HG03095 (cell line): ENCODE measurements around the gene AGAP1.

Experiments
- ATAC-seq: cut with Tn5 transposase; IDR thresholded peaks from one replicate; pipeline ENCODE4 v1.9.1; 2021; ENCODE audit warnings: moderate library complexity; ENCODE audit not compliant: unreplicated experiment

Gene AGAP1

DNA sequence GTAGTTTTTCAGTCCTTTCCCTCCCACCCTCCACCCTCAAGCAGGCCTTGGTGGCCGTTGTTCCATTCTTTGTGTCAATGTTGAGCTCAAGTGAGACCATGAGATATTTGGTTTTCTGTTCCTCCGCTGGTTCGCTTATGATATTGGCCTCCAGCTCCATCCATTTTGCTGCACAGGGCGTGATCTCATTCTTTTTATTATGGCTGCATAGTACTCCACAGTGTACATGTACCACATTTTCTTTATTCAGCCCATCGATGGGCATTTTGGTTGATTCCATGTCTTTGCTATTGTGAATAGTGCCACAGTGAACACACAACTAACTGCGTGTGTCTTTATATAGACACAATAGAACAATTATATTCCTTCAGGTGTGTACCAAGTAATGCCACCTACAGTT is 14.1 kb downstream of the AGAP1 start:
- no peak for ATAC-seq

DNA sequence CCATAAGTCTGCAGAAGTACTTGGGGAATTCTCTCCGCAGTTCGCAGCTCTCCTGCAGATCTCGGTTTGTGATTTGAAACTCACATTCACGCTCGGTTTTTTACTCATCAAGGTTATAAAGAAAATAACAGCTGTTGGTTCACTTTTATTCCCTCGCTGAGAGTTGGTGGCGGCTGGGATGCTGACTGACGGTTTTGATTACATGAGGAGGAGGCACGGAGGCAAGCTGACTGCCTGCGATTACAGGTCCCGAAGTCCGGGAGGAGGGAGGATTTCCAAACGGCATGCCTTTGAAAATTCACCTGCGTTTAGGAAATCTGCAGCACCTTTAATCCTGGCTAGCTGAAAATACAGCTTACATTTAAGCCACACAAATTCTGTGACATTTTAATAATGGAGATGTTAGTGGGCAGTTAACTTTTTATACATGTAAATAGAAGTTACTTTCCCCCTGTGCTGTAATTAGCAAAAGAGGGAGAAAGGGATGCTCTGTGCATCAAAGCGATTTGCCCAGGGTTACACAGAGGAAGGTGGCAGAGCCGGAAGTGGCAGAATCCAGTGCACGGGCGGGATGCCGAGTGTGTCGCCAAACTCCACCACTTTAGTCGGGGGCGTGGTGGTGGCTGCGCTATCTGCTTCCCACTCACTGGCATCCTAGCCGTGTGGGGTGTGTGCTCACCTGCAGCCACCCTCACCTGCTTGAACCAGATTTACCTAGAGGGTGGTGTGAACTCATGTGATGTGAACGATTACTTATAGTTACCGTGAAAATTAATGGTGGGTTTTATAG is 14.7 kb downstream of the AGAP1 start:
- no peak for ATAC-seq

DNA sequence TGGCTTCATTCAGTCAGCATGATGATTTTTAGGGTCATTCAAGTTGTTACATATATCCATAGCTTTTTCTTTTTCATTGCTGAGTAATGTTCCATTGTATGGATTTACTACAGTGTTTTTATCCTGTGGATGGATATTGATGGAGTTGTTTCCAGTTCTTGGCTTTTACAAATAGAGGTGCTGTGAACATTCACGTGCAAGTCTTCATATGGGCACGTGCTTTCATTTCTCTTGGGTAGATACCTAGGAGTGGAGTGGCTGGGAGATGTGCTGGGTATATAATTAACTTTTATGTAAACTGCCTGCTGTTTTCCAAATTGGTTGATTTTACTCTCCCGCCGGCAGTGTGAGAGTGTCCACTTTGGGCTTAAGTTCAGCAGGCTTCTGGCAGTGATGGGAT is 16.5 kb downstream of the AGAP1 start:
- ATAC-seq, result no peak

DNA sequence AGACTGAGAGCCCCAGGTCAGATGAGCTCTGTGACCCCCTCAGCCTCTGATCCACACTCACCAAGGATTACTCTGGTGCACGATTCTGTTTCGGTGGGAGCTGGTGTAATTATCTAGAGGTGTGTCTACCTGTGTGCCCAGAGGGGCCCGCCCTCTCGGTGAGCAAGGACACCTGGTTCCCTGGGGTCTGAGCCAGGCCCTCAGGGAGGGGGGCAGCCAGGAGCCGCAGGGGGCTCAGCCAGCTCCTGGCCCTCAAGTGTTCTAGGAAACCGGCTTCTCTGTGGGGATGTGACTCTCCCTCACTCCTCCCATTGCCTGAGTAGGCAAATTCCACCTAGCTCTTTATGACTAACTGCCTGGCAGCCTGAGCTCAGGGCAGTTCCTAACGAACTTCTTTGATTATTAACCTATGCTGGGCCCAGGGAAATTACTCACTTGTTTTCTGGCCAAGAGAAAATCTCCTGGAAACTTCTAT is 17.4 kb downstream of the AGAP1 start:
- ATAC-seq, result no peak

DNA sequence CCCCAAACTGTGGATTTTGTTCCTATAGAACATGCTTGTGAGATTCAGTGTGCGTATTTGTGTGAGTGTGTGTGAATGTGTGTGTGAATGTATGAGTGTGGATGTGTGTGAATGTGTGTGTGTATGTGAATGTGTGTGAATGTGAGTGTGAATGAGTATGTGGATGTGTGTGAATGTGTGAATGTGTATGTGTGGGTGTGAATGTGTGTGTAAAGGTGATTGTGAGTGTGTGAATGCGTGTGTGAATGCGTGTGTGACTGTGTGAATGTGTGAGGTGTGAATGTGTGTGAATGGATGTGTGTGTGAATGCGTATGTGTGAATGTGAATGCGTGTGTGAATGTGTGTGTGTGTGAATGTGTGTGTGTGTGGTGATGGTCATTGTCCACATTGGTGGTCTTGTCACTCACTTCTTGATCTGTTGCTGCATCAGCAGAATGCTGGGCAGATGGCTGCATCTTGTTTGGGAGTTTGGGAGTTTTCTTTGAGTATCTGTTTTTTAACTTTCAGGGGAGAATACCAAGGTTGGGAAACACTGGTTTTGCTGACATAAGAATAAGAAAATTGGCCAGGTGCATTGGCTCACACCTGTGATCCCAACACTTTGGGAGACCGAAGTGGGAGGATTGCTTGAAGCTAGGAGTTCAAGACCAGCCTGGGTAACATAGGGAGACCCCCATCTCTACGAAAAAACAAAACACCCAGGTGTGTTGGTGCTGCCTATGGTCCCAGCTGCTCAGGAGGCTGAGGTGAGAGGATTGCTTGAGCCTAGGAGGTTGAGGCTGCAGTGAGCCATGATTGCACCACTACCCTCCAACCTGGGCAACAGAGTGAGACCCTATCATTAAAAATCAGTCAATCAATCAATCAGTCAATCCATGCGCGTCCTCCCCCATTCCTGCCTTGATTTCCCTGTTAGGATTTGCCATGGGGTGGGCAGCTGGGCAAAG is 18.2 kb downstream of the AGAP1 start:
- ATAC-seq, result no peak

DNA sequence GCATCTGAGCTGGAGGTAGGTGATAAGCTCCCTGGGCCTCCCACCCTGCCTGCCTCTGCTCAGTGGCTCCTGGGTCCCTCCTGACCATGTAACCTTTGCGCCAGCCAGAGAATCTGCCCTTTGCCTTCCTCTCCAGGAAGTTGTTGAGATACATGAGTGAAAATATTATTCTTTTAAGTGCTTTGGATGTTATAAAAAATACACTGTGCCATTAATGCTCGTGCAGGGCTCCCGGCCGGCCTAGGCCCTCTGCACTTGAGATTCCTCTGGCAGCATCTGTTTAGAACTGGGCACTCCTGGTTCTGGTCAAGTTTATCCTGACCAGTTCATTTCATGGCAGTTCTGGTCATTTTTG is 18.8 kb downstream of the AGAP1 start:
- no peak for ATAC-seq

DNA sequence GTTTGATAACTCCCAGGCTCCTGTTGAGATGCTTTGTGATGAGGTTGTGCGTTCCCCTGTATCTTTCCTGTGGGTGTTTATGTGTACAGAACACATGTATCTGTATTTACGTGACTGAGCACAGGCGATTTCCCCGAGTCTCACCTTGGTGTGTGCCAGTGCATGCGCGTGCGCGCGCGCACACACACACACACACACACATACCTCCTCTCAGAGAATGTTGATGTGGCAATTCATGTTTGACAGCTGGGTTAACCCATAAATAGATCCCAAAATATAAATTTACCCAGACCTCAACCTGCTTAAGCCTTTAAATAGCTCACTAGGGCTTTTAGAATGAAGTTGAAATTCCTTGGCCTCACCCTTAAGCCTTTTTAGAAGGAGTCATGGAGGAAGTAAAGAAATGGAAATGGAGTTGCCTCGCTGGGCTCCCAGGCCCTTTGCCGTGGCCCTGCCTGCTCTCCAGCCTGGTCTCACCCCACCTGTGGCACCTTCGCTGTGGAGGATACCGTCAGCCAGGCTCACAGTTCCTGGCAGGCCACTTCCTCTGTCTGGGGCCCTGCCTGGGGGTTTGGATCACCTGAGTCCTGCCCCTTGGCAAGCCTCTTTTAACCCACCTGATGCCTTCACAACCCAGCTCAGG is 20.3 kb downstream of the AGAP1 start:
- no peak for ATAC-seq

DNA sequence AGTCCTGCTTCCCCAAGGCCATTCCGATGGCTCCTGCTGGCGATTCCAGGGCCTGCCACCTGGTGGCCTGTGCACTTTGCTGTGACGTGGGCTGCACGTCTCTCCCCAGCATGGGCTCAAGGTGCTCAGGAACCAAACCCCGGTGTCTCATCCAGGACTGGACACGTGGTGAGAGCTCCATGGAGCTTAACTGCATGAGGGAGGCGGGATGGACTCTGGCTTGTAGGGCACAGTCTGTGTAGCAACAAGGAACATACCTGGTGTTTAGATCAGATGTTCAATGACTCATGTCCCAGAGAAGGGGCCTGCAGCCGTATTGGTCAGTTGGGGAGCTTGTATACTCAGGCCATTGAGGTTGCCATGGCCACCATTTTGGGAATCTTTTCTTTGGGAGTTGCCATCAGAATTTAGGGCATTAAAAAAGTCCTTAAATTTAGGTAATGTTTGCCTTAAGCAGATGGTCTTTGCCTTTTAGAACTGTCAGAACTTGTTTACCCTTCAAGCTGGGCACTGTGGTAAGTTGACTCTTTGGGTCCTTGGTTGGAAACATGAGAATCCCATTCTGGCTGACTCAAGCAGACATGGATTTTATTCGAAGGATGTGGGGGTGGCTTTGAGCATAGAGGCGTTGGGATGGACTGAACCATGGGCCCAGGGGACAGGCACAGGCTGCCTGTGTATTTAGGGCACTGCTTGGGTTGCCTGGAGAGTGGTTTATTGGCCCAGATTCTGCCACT is 21.0 kb downstream of the AGAP1 start:
- no peak for ATAC-seq

DNA sequence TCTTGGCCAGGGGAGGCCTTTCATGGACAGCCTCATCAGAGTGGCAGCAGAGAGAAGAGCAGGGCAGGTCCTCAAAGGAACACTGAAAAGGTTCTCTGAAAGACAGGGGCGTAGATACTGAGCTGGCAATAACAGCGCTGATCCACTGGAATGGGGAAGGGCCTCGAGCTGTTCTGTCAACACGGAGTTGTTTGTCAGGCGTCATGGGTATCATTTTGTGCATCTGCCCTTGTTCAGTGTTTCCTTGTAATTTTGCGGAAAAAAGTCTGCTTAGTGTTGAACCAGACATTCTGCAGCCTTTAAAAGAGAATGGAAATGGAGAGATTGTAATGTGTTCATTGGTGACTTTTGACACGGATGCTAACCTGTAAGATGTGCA is 21.5 kb downstream of the AGAP1 start:
- no peak for ATAC-seq

DNA sequence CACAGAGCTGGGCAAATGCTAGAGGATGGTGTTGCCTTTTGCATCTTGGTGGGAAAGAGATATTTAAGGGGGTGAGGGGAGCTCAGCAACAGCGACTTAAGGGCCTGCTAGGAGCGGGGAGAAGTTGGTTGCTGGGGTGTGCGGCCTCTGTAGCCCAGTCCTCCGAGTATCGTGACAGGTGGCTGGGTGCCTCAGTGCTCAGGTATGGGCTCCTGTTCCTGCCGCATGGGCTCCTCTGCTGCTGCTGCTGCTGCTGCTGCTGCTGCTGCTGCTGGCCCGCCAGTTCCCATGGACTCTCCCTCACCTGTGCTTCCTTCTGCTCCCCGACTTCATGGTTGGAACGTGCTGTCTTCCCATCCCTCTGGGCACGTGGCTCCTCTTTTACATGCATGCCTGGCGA is 22.0 kb downstream of the AGAP1 start:
- ATAC-seq, result no peak

DNA sequence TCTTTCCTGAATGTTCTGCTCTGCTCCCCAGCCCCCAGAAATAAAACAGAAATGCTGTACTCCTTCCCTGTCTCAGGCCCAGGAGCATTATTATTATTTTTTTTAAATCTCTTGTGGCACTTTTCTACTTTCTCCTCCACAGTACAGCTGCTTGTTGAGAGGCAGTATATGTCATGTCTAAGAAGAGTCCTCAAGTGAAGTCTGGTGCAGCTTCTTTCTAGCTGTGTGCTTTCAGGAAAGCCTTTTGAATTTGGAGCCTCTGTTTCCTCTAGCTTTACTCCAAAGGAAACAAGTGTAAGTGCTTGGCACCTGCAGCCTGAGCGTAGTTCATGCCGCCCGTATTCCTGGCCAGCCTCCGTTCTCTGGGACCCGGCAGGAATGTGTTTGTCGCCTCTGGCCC is 22.4 kb downstream of the AGAP1 start:
- ATAC-seq, result no peak

DNA sequence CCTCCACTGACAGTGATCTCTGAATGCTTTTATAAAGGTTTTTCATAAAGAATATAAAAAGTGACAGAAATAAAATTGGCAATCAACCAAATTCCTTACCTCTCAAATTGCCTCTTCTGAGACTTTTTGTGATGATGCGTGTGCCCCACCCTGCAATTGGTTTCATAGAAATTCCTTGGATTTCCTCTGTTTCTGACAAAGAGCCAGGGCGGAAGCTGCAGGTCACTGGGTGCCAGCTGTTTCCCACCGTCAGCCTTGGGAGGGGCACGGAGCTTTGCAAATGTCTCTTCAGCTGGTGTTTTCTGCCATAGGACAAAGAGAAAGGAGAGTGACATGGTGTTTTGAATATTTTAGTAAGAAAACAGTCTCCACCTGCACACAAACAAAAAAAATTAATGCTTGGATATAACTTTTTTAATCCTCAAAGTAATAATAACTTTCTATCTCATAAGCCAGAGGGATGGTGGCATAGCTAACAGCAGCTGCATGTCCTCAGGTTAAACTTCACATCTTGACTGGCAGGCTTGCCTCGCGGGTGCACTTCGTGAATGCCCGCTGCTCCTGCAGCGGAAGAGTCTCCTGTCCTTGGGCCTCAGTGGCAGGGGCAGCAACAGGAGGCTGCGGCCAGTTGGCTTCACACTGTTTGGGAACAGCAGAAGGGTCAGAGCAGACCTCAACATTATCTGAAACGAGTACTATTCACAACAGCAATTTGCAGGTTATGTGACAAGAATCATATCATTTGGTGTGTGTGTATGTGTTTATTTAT is 24.7 kb downstream of the AGAP1 start:
- no peak for ATAC-seq

DNA sequence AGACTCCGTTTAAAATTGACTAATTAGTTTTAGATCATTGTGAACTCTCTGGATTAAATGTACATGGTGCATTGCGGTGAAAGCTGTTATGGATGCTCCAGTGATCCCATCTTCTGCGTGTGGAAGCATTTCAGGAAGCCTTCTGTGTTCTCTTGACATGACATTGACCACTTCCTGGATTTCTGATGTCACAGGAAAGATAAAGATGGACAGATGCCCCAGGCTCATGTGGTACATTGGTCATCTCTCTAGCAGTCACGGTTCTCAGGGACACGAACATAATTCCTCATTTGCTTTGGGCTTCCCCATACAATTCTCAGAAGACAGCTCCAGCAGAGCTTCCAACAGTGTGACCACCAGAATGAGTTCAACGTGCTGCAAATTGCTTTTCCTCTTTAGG is 26.9 kb downstream of the AGAP1 start:
- no peak for ATAC-seq

DNA sequence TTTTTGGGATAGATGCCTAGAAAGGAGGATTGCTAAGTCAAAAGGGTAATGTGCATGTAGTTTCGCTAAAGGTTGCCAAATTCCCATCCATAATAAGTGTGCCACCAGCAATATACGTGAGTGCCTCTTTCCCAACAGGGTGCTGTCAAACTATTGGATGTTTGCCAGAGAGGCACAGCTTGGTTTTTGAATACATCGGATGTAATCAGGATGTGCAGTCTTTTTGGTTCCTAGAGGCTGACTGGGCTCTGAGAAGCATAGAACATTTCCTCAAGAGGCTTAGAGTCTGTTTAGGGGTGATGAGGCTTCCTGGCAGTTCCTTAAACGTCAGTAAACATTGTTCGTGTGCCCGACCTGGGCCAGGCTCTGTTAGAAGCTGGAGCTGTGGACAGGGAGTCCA is 28.0 kb downstream of the AGAP1 start:
- no peak for ATAC-seq

DNA sequence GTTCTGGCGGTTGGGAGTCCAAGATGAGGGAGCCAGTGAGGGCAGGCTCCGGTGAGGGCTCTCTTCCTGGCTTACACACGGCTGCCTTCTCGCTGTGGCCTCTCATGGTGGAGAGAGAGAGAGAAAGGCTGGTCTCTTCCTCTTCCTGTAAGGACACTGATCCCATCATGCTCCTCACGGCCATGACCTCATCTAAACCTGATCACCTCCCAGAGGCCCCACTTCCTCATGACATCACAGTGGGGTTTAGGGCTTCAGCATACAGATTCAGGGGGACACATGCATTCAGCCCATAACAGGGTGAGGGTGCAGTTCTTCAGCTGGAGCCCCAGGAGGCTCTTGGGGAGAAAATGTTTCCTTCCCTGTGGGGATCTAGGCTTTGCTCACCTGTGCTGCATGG is 29.2 kb downstream of the AGAP1 start:
- ATAC-seq, result no peak

DNA sequence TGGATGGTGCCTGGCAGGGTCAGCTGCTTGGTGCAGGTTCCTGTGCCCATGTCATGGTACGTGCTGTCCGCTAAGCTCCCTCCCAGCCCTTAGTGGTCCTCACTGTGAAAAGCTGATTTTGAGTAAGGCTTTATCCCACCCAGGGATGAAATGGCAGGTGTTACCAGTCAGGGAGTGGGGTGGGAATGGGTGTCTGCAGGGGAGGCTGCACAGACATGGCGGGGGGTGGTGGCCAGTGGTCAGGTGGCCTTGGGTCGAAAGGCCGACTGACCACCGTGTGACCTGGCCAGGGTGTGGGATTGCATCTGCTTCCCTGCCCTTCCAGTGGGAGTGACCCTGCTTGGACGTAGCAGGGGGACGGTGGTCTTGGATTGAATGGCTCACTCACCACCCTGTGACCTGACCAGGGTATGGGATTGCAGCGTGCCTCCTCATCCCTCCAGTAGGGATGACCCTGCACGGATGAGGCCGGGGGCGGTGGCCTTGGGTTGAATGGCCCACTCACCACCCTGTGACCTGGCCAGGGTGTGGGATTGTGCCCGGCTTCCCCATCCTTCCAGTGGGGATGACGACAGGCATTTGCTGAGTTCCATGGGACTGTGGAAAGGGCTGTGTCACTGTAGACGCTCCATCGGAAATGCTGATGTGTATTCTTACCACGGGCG is 29.8 kb downstream of the AGAP1 start:
- no peak for ATAC-seq

DNA sequence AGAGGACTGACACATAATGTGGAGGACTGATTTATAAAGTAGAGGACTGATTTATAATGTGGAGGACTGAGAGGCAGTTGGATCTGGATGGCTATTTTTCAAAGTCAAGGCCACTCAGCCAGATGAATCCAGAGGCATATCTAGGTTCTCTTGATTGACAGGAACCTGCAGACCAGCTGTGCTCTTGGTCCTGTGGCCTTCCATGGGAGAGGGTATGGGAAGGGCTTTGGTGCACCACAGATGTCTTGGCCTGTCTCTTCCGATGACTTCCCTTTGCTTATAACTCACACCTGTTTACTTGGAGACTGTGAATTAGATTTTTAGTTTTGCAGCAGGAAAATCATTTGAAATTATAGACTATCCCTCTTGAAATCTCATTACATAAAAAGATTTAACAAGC is 32.3 kb downstream of the AGAP1 start:
- ATAC-seq, result no peak

DNA sequence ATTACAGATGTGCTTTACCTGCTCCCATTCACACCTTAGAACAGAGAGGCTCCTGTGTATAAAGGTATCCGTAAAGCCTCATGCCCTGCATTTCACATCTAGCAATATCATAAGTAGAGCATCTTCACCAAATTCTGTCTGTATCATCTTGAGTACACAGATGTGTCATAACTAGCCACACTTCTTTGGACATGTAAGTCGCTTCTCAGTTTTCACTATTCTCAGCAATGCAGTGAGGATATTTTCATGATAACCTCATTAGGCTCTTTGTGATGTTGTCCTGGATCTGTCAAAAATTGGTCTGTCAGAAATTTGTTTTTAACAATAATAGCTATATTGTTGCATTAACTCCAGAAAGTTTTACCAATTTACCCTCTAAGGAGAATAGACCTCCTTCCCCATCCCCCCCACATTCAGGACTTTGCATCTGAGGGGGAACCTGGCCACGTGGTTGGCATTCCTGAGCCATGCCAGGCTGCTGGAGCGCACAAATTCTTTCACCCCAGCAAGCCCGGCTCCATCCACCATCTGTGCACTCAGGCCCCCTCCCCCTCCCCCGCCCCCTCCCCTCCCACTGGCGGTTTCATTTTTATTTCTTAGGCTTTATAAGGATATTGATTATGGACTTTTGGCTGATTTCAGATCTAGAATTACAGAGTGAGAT is 34.1 kb downstream of the AGAP1 start:
- ATAC-seq, result no peak

DNA sequence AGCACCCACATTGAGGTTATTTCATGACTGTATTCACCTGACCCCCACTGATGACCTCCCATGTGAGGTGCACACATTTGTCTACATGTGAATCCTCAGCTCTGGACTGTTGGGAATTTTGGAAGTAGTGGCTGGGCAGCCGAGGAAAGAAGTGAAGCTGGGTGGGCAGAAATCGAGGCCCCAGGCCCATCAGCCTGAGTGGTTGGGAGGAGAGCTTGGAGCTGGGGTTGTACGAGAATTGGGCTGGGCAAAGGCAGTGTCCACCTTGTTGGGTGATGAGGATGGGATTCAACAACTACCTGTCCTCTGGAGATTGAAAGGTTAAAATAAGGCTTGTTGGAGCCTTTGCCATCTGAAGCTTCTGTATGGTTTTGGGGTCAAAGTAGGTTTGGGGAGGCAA is 35.8 kb downstream of the AGAP1 start:
- no peak for ATAC-seq
